A673 (cell line): ENCODE data around the gene SZRD1. TPM values are rescaled to one million over a fixed set of nuclear protein-coding genes. Genes with fewer than 3 reads are reported as not detected.

Experiments
- BruUV-seq: library from RNA; stranded (reverse); fragments of 400-500 nt; replicated peaks from 2 replicates; lab custom pipeline; 2021; lab: Mats Ljungman, UMichigan
- CTCF ChIA-PET: fragments of 300-600 bp; sonication (Branson Sonifier 250); formaldehyde crosslinking; loops from one replicate; lab custom pipeline; 2022; ENCODE audit warnings: antibody characterized with exemption; lab: Charles Lee
- POLR2A ChIA-PET: fragments of 300-600 bp; sonication (Branson Sonifier 250); formaldehyde crosslinking; loops from one replicate; lab custom pipeline; 2022; ENCODE audit warnings: antibody characterized with exemption; ENCODE audit not compliant: low non-redundant PET; lab: Charles Lee
- DNase-seq: peaks from one replicate; pipeline ENCODE4 v3.0.0-alpha.2; 2015; ENCODE audit warnings: low spot score
- H3K27ac ChIP-seq: fragments of 200-600 bp; sonication (generic); 2 replicates; pipeline ENCODE4 v1.5.1; 2016; ENCODE audit warnings: mixed run types, low read depth, mild to moderate bottlenecking, mixed read lengths, antibody characterized with exemption, low read length; ENCODE audit not compliant: poor library complexity, severe bottlenecking
- H3K27me3 ChIP-seq: fragments of 200-600 bp; sonication (generic); replicated peaks from 2 replicates; pipeline ENCODE4 v1.6.1; 2017; ENCODE audit warnings: mixed run types, low read depth, mild to moderate bottlenecking, mixed read lengths, antibody characterized with exemption, low read length; ENCODE audit not compliant: insufficient read depth, poor library complexity
- H3K36me3 ChIP-seq: fragments of 200-600 bp; sonication (generic); 2 replicates; pipeline ENCODE4 v1.6.1; 2016; ENCODE audit warnings: mixed run types, mild to moderate bottlenecking, mixed read lengths, antibody characterized with exemption, low read length; ENCODE audit not compliant: insufficient read depth, poor library complexity, severe bottlenecking
- H3K4me1 ChIP-seq: fragments of 200-600 bp; sonication (generic); 2 replicates; pipeline ENCODE4 v1.6.1; 2017; ENCODE audit warnings: mixed run types, mild to moderate bottlenecking, mixed read lengths, antibody characterized with exemption, low read length; ENCODE audit not compliant: insufficient read depth, poor library complexity, severe bottlenecking
- H3K4me3 ChIP-seq: fragments of 200-600 bp; sonication (generic); 2 replicates; pipeline ENCODE4 v1.5.1; 2016; ENCODE audit warnings: low read depth, mixed run types, mild to moderate bottlenecking, mixed read lengths, low read length; ENCODE audit not compliant: poor library complexity, severe bottlenecking
- H3K9me3 ChIP-seq: fragments of 200-600 bp; sonication (generic); 2 replicates; pipeline ENCODE4 v1.6.1; 2016; ENCODE audit warnings: mixed run types, low read depth, mild to moderate bottlenecking, mixed read lengths, antibody characterized with exemption, low read length; ENCODE audit not compliant: poor library complexity, severe bottlenecking
- EZH2 ChIP-seq: fragments of 200-600 bp; sonication (generic); IDR thresholded peaks from 2 replicates; pipeline ENCODE4 v1.6.1; 2017; ENCODE audit warnings: borderline replicate concordance, low read depth, mild to moderate bottlenecking, mixed read lengths, antibody characterized with exemption, low read length; ENCODE audit not compliant: poor library complexity, severe bottlenecking
- intact Hi-C: fragments of 100-400 bp; cut with micrococcal nuclease; formaldehyde crosslinking; loops from one replicate; pipeline ENCODE4 v1.10.0; 2022; ENCODE audit not compliant: unreplicated experiment
- total RNA-seq: library from RNA; stranded (reverse); gene quantifications from 2 replicates; pipeline ENCODE4 v1.2.3, GENCODE V29; 2021
- TF ChIP-seq, protein P1 (sequence below): fragments of 300-800, 200-600 bp; sonication (generic); conservative IDR thresholded peaks from 2 replicates; pipeline ENCODE4 v1.5.1; 2017; ENCODE audit warnings: low read depth, mild to moderate bottlenecking, antibody characterized with exemption, low read length, moderate library complexity, mixed read lengths

The SZRD1 gene
- total RNA-seq, 1 experiment from 2014 or later = 187 TPM

DNA sequence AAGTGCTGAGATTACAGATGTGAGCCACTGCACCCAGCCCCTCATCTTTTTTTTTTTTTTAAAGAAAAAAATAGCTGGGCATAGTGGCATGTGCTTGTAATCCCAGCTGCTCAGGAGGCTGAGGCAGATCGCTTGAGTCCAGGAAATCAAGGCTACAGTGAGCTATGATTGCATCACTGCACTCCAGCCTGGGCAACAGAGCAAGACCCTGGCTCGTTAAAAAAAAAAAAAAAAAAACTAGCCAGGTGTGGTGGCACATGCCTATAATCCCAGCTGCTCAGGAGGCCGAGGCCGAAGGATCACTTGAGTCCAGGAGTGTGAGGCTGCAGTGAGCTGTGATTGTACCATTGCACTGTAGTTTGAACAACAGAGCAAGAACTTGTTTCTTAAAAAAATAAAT lies 13.8 kb downstream of the SZRD1 start:
- TF ChIP-seq EZH2 = no peak
- TF ChIP-seq, protein P1, sequence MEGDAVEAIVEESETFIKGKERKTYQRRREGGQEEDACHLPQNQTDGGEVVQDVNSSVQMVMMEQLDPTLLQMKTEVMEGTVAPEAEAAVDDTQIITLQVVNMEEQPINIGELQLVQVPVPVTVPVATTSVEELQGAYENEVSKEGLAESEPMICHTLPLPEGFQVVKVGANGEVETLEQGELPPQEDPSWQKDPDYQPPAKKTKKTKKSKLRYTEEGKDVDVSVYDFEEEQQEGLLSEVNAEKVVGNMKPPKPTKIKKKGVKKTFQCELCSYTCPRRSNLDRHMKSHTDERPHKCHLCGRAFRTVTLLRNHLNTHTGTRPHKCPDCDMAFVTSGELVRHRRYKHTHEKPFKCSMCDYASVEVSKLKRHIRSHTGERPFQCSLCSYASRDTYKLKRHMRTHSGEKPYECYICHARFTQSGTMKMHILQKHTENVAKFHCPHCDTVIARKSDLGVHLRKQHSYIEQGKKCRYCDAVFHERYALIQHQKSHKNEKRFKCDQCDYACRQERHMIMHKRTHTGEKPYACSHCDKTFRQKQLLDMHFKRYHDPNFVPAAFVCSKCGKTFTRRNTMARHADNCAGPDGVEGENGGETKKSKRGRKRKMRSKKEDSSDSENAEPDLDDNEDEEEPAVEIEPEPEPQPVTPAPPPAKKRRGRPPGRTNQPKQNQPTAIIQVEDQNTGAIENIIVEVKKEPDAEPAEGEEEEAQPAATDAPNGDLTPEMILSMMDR = no peak
- Histone ChIP-seq H3K36me3 (no peaks in the 10 kb centered on the region), H3K9me3 (no peaks in the 10 kb centered on the region), H3K4me1 (peaks cover 4% of the 10 kb centered on the region), H3K27ac (no peak overlapping the region), H3K27me3 (no peaks in the 10 kb centered on the region), H3K4me3 (no peak overlapping the region)
- ChIA-PET POLR2A (interaction anchor here (0.6 to 0.7 kb wide), 4 partner anchors 11 to 624 kb away, joined by 3 to 7 read pairs (median 4); no protein-coding TSS in a partner anchor), CTCF (no interaction called here)
- no TSS peak for BruUV-seq
- intact Hi-C loops = no loop called here
- no peak for DNase-seq

DNA sequence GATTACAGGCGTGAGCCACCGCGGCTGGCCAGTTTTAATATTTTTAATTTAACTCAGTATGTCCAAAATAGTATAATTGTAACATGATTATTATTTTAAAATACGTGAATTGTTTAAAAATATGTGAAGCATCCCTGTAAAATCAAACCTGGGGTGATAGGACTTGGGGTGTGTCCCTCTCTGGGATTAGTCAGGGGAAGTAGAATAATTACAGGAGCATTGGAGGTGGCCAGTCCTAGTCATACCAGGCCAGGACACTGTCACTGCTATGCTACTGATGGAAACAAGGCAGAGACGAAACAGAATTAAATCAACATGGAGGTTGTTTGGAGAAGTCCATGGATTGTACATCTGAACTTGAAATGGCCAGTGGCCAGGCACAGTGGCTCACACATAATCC lies 16.8 kb downstream of the SZRD1 start:
- ChIA-PET CTCF (no interaction called here), POLR2A (no interaction called here)
- Histone ChIP-seq H3K27ac (no peak overlapping the region), H3K9me3 (no peaks in the 10 kb centered on the region), H3K4me3 (no peak overlapping the region), H3K27me3 (no peaks in the 10 kb centered on the region), H3K4me1 (no peaks in the 10 kb centered on the region), H3K36me3 (no peaks in the 10 kb centered on the region)
- intact Hi-C loops = no loop called here
- TF ChIP-seq EZH2 = no peak
- TF ChIP-seq, protein P1 = no peak
- no TSS peak for BruUV-seq
- no peak for DNase-seq

DNA sequence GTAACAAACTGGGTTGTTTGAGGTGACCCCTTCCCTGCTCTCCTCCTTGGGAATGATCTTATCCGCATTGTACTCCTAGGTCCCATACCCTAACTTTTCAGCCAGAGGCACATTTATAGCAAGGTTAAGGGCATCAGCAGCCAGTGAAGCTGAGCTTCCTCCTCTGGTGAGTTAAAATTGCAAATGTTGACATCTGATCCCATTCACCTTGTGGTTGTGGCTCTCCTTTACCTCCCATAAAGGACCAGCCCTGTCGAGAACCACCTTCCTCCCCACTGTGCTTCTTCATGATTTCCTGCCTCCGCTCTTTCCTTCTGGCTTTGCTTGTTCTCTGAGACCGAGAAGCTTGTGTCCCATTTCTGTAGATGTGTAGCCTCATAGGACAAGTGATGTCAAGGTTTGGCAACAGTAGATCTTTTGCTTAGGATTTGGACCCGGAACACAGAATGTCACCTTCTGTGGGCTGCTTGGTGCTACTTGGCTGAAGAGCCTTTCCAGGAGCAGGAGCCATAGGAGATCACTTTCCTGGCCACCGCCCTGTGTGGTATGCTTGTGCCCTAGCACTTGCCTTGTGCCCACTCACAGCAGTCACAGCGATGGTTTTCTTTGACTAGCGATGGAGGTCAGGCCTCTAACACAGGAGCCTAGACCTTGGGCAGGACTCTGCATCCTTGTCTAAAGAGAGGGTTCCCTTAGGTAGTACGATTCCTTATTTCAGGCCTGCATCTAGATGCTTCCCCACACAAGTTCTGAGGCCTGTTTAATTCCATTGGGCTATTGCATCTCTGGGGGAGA lies 18.8 kb downstream of the SZRD1 start:
- POLR2A ChIA-PET = no interaction called here
- H3K27ac ChIP-seq = no peak overlapping the region
- DNase-seq = no peak
- no peaks in the 10 kb centered on the region for H3K4me1 ChIP-seq
- no peaks in the 10 kb centered on the region for H3K27me3 ChIP-seq
- CTCF ChIA-PET = no interaction called here
- no peak overlapping the region for H3K4me3 ChIP-seq
- no peaks in the 10 kb centered on the region for H3K36me3 ChIP-seq
- intact Hi-C loops = no loop called here
- TF ChIP-seq, protein P1 = no peak
- no peak for TF ChIP-seq EZH2
- no TSS peak for BruUV-seq
- H3K9me3 ChIP-seq = no peaks in the 10 kb centered on the region
